GM18867 (cell line): ENCODE results near the gene DBNL.

Experiments used
- ATAC-seq: cut with Tn5 transposase; IDR thresholded peaks from one replicate; pipeline ENCODE4 v1.9.1; 2021; ENCODE audit warnings: mild to moderate bottlenecking, moderate library complexity; ENCODE audit not compliant: unreplicated experiment

Gene DBNL

GRCh38 chr7:44108768-44109750, 64.6 kb downstream of the DBNL start:
- no peak for ATAC-seq

- no peak for ATAC-seq
These were observed 65.5 kb downstream of the DBNL start for GRCh38 chr7:44109991-44110390.

- ATAC-seq = no peak
These were observed 66.5 kb downstream of the DBNL start for GRCh38 chr7:44110719-44111635.
